ENCODE results near the gene SLC12A7. TPM values are rescaled to one million over a fixed set of nuclear protein-coding genes. Genes with fewer than 3 reads are reported as not detected.

The SLC12A7 gene
- total RNA-seq, 2 experiments from 2014 or later, result 0.06 TPM; not detected in 1

- BruUV-seq (replicated peaks), result no TSS peak
- Histone ChIP-seq H4K20me1 (ENCODE audit: insufficient read depth, low read length) (no peaks in the 10 kb centered on the region), H3K4me2 (ENCODE audit: low read length) (no peak overlapping the region), H3K4me3 (ENCODE audit: low read depth, low read length, poor library complexity, severe bottlenecking) (no peak overlapping the region), H3K9me3 (ENCODE audit: low read length) (no peaks in the 10 kb centered on the region), H3K9me2 (ENCODE audit: insufficient read depth, low read length) (no peaks in the 10 kb centered on the region), H3K27ac (ENCODE audit: low read depth, low read length, poor library complexity, severe bottlenecking) (no peak overlapping the region), H3K36me3 (ENCODE audit: insufficient read depth, low read length) (no peaks in the 10 kb centered on the region), H3K4me1 (ENCODE audit: insufficient read depth, low read length, poor library complexity, severe bottlenecking) (no peaks in the 10 kb centered on the region), H3K79me2 (ENCODE audit: insufficient read depth, low read depth, low read length) (no peaks in the 10 kb centered on the region), H2AFZ (ENCODE audit: low read length) (no peak overlapping the region)
- POLR2A ChIA-PET, result no interaction called here
- CTCF ChIA-PET (ENCODE audit: unreplicated experiment), result no interaction called here
- TF ChIP-seq, protein P1, sequence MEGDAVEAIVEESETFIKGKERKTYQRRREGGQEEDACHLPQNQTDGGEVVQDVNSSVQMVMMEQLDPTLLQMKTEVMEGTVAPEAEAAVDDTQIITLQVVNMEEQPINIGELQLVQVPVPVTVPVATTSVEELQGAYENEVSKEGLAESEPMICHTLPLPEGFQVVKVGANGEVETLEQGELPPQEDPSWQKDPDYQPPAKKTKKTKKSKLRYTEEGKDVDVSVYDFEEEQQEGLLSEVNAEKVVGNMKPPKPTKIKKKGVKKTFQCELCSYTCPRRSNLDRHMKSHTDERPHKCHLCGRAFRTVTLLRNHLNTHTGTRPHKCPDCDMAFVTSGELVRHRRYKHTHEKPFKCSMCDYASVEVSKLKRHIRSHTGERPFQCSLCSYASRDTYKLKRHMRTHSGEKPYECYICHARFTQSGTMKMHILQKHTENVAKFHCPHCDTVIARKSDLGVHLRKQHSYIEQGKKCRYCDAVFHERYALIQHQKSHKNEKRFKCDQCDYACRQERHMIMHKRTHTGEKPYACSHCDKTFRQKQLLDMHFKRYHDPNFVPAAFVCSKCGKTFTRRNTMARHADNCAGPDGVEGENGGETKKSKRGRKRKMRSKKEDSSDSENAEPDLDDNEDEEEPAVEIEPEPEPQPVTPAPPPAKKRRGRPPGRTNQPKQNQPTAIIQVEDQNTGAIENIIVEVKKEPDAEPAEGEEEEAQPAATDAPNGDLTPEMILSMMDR (conservative IDR thresholded peaks at IDR 0.05; ENCODE audit: low read length), result no peak
- no peak for TF ChIP-seq EZH2phosphoT487 (IDR thresholded peaks at IDR 0.05; ENCODE audit: borderline replicate concordance, low read depth, low read length)
- intact Hi-C loops (cut with micrococcal nuclease; ENCODE audit: unreplicated experiment), result no loop called here
- no peak for DNase-seq (ENCODE audit: low spot score)
Measured at GRCh38 chr5:1081519-1081918, 30.3 kb downstream of the SLC12A7 start.

DNA sequence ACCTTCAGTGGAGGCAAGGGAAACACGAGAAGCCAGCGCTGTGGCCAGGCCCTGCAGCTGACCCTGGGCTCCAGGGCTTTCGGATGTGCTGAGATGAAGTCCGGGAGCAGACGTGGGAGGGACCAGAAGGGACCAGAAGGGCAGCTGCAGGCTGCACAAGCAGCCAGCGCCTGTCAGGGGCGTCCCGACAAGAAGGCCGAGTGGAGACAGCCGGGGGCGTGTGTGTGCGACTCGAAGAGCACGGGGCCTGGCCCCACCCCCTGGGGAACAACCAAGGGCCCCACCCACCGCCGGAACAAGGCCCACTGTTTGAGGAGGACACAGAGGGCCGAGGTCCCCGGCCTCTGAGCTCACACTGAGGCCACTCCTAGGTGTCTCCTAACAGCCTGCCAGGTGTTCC lies 31.4 kb downstream of the SLC12A7 start:
- no peak overlapping the region for H3K27ac ChIP-seq (ENCODE audit: low read depth, low read length, poor library complexity, severe bottlenecking)
- no TSS peak for BruUV-seq (replicated peaks)
- CTCF ChIA-PET (ENCODE audit: unreplicated experiment), result no interaction called here
- no peaks in the 10 kb centered on the region for H3K4me1 ChIP-seq (ENCODE audit: insufficient read depth, low read length, poor library complexity, severe bottlenecking)
- no peaks in the 10 kb centered on the region for H3K9me3 ChIP-seq (ENCODE audit: low read length)
- DNase-seq (ENCODE audit: low spot score), result no peak
- no peak overlapping the region for H2AFZ ChIP-seq (ENCODE audit: low read length)
- H3K9me2 ChIP-seq (ENCODE audit: insufficient read depth, low read length), result no peaks in the 10 kb centered on the region
- no peak overlapping the region for H3K4me2 ChIP-seq (ENCODE audit: low read length)
- intact Hi-C loops (cut with micrococcal nuclease; ENCODE audit: unreplicated experiment), result no loop called here
- POLR2A ChIA-PET, result no interaction called here
- TF ChIP-seq, protein P1 (conservative IDR thresholded peaks at IDR 0.05; ENCODE audit: low read length), result no peak
- TF ChIP-seq EZH2phosphoT487 (IDR thresholded peaks at IDR 0.05; ENCODE audit: borderline replicate concordance, low read depth, low read length), result no peak
- H3K36me3 ChIP-seq (ENCODE audit: insufficient read depth, low read length), result no peaks in the 10 kb centered on the region
- H3K4me3 ChIP-seq (ENCODE audit: low read depth, low read length, poor library complexity, severe bottlenecking), result no peak overlapping the region
- no peaks in the 10 kb centered on the region for H4K20me1 ChIP-seq (ENCODE audit: insufficient read depth, low read length)
- no peaks in the 10 kb centered on the region for H3K79me2 ChIP-seq (ENCODE audit: insufficient read depth, low read depth, low read length)

DNA sequence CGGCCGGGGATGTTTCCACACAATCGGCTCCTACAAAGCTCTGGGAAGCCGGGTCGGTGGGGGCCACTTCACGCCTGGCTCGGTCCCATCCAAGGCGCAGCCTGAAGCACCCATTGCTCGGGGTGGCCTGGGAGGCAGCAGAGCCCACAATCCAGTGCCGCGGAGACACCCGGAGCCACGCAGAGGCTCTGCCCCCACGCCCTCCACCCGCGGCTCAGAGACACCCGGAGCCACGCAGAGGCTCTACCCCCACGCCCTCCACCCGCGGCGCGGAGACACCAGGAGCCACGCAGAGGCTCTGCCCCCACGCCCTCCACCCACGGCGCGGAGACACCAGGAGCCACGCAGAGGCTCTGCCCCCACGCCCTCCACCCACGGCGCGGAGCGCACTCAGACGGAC lies 31.9 kb downstream of the SLC12A7 start:
- Histone ChIP-seq H3K4me1 (ENCODE audit: insufficient read depth, low read length, poor library complexity, severe bottlenecking) (no peaks in the 10 kb centered on the region), H3K9me3 (ENCODE audit: low read length) (no peaks in the 10 kb centered on the region), H3K4me2 (ENCODE audit: low read length) (no peak overlapping the region), H3K36me3 (ENCODE audit: insufficient read depth, low read length) (no peaks in the 10 kb centered on the region), H4K20me1 (ENCODE audit: insufficient read depth, low read length) (no peaks in the 10 kb centered on the region), H3K9me2 (ENCODE audit: insufficient read depth, low read length) (no peaks in the 10 kb centered on the region), H2AFZ (ENCODE audit: low read length) (no peak overlapping the region), H3K27ac (ENCODE audit: low read depth, low read length, poor library complexity, severe bottlenecking) (no peak overlapping the region), H3K79me2 (ENCODE audit: insufficient read depth, low read depth, low read length) (no peaks in the 10 kb centered on the region), H3K4me3 (ENCODE audit: low read depth, low read length, poor library complexity, severe bottlenecking) (no peak overlapping the region)
- TF ChIP-seq, protein P1 (conservative IDR thresholded peaks at IDR 0.05; ENCODE audit: low read length), result no peak
- TF ChIP-seq EZH2phosphoT487 (IDR thresholded peaks at IDR 0.05; ENCODE audit: borderline replicate concordance, low read depth, low read length), result no peak
- BruUV-seq (replicated peaks), result no TSS peak
- no peak for DNase-seq (ENCODE audit: low spot score)
- POLR2A ChIA-PET, result no interaction called here
- intact Hi-C loops (cut with micrococcal nuclease; ENCODE audit: unreplicated experiment), result no loop called here
- CTCF ChIA-PET (ENCODE audit: unreplicated experiment), result no interaction called here
